T-cell (primary cell): ENCODE measurements around the gene ANKRD39. TPM values are rescaled to one million over a fixed set of nuclear protein-coding genes. Genes with fewer than 3 reads are reported as not detected.

Experiments
- ATAC-seq, 4 experiments: fragments of 200-7000 bp in 3 of 4; fragments of 150-1000 bp in 1 of 4; cut with Tn5 transposase; replicated peaks in 1 of 4; 1 replicate in 3 of 4; 2 replicates in 1 of 4; pipeline ENCODE4 v1.10.0; 2021; ENCODE audit warnings: moderate library complexity in 3 of 4, mild to moderate bottlenecking in 2 of 4, moderate number of reproducible peaks in 1 of 4
- CTCF ChIA-PET, 2 donors: fragments of 300-600 bp; sonication (Branson Sonifier 250); formaldehyde crosslinking; loops; one replicate each; lab custom pipeline; 2022; ENCODE audit warnings: antibody characterized with exemption in 2 of 2; lab: Charles Lee
- POLR2A ChIA-PET, 2 donors: fragments of 300-600 bp; sonication (Branson Sonifier 250); formaldehyde crosslinking; loops; one replicate each; lab custom pipeline; 2022; ENCODE audit warnings: antibody characterized with exemption in 2 of 2; lab: Charles Lee
- DNase-seq, 35 experiments: peaks; one replicate each; pipeline versions ENCODE4 v3.0.0 to v3.0.0-alpha.2; 2013 to 2023
- H3K27ac ChIP-seq: one replicate; pipeline ENCODE4 v1.5.1; 2013; ENCODE audit warnings: low read length
- H3K27me3 ChIP-seq, 2 experiments: replicated peaks in 1 of 2; 1 replicate in 1 of 2; 2 replicates in 1 of 2; pipeline versions ENCODE4 v1.6.1 to v1.7.0; 2013; ENCODE audit warnings: low read length in 1 of 2, mixed read lengths in 1 of 2; ENCODE audit not compliant: control insufficient read depth in 2 of 2, insufficient read depth in 2 of 2; ENCODE audit errors: extremely low read depth in 1 of 2
- H3K36me3 ChIP-seq, 2 donors: 1 replicate in 1 of 2; 2 replicates in 1 of 2; pipeline versions ENCODE4 v1.6.1 to v1.7.0; 2013; ENCODE audit warnings: low read length in 1 of 2; ENCODE audit not compliant: control insufficient read depth in 2 of 2, insufficient read depth in 1 of 2; ENCODE audit errors: extremely low read depth in 1 of 2
- H3K4me1 ChIP-seq, 2 experiments: 1 replicate in 1 of 2; 2 replicates in 1 of 2; pipeline versions ENCODE4 v1.6.1 to v1.7.0; 2013; ENCODE audit warnings: low read length in 2 of 2, mixed read lengths in 1 of 2; ENCODE audit not compliant: insufficient read depth in 2 of 2, control insufficient read depth in 1 of 2; ENCODE audit errors: extremely low read depth in 1 of 2
- H3K4me3 ChIP-seq, 2 donors: 1 replicate in 1 of 2; 2 replicates in 1 of 2; pipeline versions ENCODE4 v1.5.1 to v1.7.0; 2013; ENCODE audit warnings: mild to moderate bottlenecking in 2 of 2, low read length in 1 of 2, moderate library complexity in 1 of 2; ENCODE audit not compliant: control insufficient read depth in 1 of 2; ENCODE audit errors: extremely low read depth in 1 of 2
- H3K9me3 ChIP-seq: 2 replicates; pipeline ENCODE4 v1.7.0; 2013
- H3K27ac Mint-ChIP-seq, 2 donors: one replicate each; pipeline ENCODE4 v1.8.0; 2020 to 2021; ENCODE audit warnings: mild to moderate bottlenecking in 2 of 2, mixed read lengths in 2 of 2
- H3K27me3 Mint-ChIP-seq, 2 donors: one replicate each; pipeline ENCODE4 v1.8.0; 2021 to 2022; ENCODE audit warnings: mixed read lengths in 2 of 2
- H3K36me3 Mint-ChIP-seq: one replicate; pipeline ENCODE4 v1.8.0; 2021; ENCODE audit warnings: mixed read lengths
- H3K4me1 Mint-ChIP-seq, 3 donors: one replicate each; pipeline ENCODE4 v1.8.0; 2020 to 2022; ENCODE audit warnings: mixed read lengths in 3 of 3, mild to moderate bottlenecking in 1 of 3
- H3K4me3 Mint-ChIP-seq, 3 donors: one replicate each; pipeline ENCODE4 v1.8.0; 2020 to 2022; ENCODE audit warnings: mild to moderate bottlenecking in 3 of 3, mixed read lengths in 3 of 3, moderate library complexity in 3 of 3
- H3K9me3 Mint-ChIP-seq, 3 donors: one replicate each; pipeline ENCODE4 v1.8.0; 2020 to 2022; ENCODE audit warnings: mixed read lengths in 3 of 3
- WGBS: methylation state at CpG from one replicate; pipeline ENCODE4 v1.1.5; 2013; ENCODE audit warnings: missing lambda C conversion rate; ENCODE audit not compliant: insufficient coverage; 5-methylcytosine and 5-hydroxymethylcytosine counted together
- total RNA-seq, 35 experiments: library from RNA in 6 of 35; stranded (reverse) in 6 of 35; fragments of 120-200 nt in 1 of 35; gene quantifications; one replicate each; pipeline versions ENCODE4 v1.2.1 to v1.2.4 and lab custom pipeline; 2013 to 2026

The ANKRD39 gene
- total RNA-seq, 5 donors from 2014 or later (not counting 1 experiment from before 2014, with no cell fraction given) = 16.9 to 25.0 (median 19.2) TPM

DNA sequence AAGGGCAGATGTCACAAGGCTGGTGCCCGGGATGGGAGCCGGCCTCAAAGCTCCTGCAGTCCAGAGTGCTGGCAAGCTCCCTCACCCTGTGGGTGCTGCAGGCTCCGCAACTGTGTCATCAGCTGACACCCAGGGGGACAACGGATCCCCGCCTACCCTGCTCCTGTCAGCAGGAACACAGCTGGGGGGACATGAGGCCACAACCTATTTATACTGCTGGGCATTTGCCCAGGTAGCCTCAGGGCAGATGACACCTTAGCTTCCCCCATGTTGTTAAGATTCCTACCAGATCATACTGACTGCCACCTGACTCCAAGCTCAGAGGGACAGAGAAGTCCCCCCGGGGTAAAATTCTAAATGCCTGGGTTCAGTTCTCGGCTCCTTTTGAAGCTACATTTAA lies 15.2 kb downstream of the ANKRD39 start:
- H3K27ac ChIP-seq = no peak overlapping the region
- Mint-ChIP-seq H3K27ac (no peak overlapping the region), H3K36me3 (peaks cover 6% of the 10 kb centered on the region), H3K4me3 (no peak overlapping the region), H3K4me1 (peaks cover 18 to 27% (median 26%) of the 10 kb centered on the region in 3 donors), H3K9me3 (no peaks in the 10 kb centered on the region), H3K27me3 (no peaks in the 10 kb centered on the region)
- H3K27me3 ChIP-seq = no peaks in the 10 kb centered on the region
- ATAC-seq (no peak), DNase-seq (no peak)
- H3K4me3 ChIP-seq = no peak overlapping the region
- H3K4me1 ChIP-seq = peaks cover 8 to 26% of the 10 kb centered on the region in 2 experiments
- ChIA-PET CTCF (interaction anchor here in 1 of 2 donors (1.6 kb wide), 1 partner anchor 109 kb away, joined by 5 read pairs; no protein-coding TSS in a partner anchor), POLR2A (interaction anchor here in 1 of 2 donors (0.5 kb wide), 1 partner anchor 315 kb away, joined by 3 read pairs; no protein-coding TSS in a partner anchor)
- WGBS = 98% methylated on average over 5 of the region's 7 CpGs
- H3K9me3 ChIP-seq = no peaks in the 10 kb centered on the region
- peaks cover 3 to 16% of the 10 kb centered on the region in 2 donors for H3K36me3 ChIP-seq

- POLR2A ChIA-PET = no interaction called here
- Histone ChIP-seq H3K36me3 (peaks cover 0 to 16% of the 10 kb centered on the region in 2 donors), H3K27me3 (no peaks in the 10 kb centered on the region), H3K4me1 (peaks cover 8 to 26% of the 10 kb centered on the region in 2 experiments), H3K27ac (no peak overlapping the region), H3K9me3 (no peaks in the 10 kb centered on the region), H3K4me3 (no peak overlapping the region)
- Mint-ChIP-seq H3K27me3 (no peaks in the 10 kb centered on the region), H3K4me3 (no peak overlapping the region), H3K9me3 (no peaks in the 10 kb centered on the region), H3K27ac (no peak overlapping the region), H3K4me1 (peaks cover 23 to 28% (median 26%) of the 10 kb centered on the region in 3 donors), H3K36me3 (peaks cover 2% of the 10 kb centered on the region)
- 93% methylated on average over 13 of the region's 16 CpGs for WGBS
- DNase-seq (no peak), ATAC-seq (no peak)
- CTCF ChIA-PET = interaction anchor here in 1 of 2 donors (1.6 kb wide), 1 partner anchor 109 kb away, joined by 5 read pairs; no protein-coding TSS in a partner anchor
Measured at GRCh38 chr2:96841701-96842495, 15.9 kb downstream of the ANKRD39 start.

DNA sequence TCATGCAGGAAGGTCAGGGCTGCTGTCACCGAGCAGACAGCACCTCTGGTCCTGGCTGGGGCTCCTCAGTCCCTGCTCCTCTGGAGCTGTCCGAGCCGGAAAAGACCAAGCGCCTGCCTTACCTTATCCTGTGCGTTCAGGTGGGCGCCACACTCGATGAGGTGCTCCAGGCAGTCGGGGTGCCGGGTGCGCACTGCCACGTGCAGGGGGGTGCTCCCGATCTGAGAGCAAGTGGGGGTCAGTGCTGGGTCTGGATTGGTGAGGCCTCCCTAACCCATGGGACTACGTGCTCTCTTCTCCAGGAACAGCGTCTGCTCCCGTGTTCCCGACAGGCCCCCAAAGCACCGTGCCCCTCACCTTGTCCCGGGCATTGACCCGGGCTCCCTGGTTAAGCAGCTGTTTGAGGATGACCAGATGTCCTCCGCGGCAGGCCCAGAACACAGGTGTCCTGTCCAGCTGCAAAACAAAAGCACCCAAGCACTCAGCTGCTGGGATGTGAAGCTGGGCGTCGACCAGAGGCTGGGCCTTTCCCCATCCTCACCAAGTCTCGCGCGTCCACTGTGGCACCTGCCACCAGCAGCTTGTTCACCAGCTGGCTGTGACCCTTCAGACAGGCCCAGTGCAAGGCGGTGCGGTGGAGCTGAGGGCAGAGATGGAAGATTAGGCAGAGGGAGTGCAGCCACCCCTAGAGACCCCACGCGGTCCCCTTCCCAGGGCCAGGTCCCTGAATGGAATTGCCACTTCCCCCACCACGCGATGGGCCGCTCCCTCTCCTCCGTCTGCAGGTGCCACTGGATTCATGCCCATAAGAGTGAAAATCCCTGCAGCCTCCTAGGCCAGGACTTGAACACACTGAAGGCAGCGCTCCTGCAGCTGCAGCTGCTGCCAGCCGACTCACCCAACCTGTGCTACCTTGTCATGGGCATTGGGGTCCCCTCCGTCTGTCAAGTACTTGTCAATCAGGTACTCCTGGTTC lies 17.7 kb downstream of the ANKRD39 start:
- POLR2A ChIA-PET = interaction anchor here in 1 of 2 donors (0.7 kb wide), 1 partner anchor 254 kb away, joined by 3 read pairs; no protein-coding TSS in a partner anchor
- peak overlapping the region; percentile 4 to 68 (median 58) for H3K4me3 Mint-ChIP-seq
- no peaks in the 10 kb centered on the region for H3K9me3 Mint-ChIP-seq
- CTCF ChIA-PET = interaction anchor here in 1 of 2 donors (1.2 kb wide), 1 partner anchor 17 kb away, joined by 3 read pairs; no protein-coding TSS in a partner anchor
- Histone ChIP-seq H3K4me3 (peak overlapping the region; percentile 41 to 44), H3K36me3 (peaks cover 0 to 10% of the 10 kb centered on the region in 2 donors), H3K9me3 (no peaks in the 10 kb centered on the region), H3K4me1 (peaks cover 8 to 26% of the 10 kb centered on the region in 2 experiments), H3K27me3 (no peaks in the 10 kb centered on the region), H3K27ac (no peak overlapping the region)
- H3K4me1 Mint-ChIP-seq = peaks cover 23 to 28% (median 26%) of the 10 kb centered on the region in 3 donors
- peak overlapping the region; percentile 11 to 52 for H3K27ac Mint-ChIP-seq
- no peak for DNase-seq
- ATAC-seq = no peak
- 91% methylated on average over 18 of the region's 37 CpGs for WGBS
- H3K27me3 Mint-ChIP-seq = no peaks in the 10 kb centered on the region
- no peaks in the 10 kb centered on the region for H3K36me3 Mint-ChIP-seq

DNA sequence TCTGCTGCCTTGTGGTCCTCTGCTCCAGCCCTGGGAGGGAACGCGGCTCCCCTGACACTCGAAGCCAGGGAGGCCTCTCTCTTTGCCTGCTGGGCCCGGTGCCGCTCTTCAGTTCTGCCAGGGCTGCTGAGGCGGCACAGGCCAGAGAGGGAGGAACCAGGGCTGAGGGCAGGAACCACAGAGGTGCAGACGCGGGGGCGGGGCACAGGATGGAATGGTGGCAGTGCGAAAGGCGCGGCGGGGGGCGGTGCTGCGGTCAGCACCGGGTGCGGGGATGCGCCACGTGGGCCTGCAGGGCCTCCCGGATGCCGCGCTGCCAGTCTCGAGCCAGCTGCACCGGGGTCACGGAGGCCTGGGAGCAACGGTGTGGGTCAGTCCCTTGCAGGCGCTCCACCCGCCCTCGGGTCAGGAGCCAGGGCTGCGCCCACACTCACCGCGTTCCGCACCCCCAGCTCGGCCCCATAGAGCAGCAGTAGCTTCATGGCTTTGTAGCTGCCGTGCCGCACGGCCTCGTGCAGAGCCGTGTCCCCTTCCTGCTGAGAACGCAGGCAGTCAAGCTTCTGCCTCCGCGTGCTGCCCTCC lies 18.4 kb downstream of the ANKRD39 start:
- CTCF ChIA-PET = interaction anchor here in 1 of 2 donors (1.2 kb wide), 1 partner anchor 17 kb away, joined by 3 read pairs; no protein-coding TSS in a partner anchor
- H3K27me3 Mint-ChIP-seq = no peaks in the 10 kb centered on the region
- WGBS = 6% methylated on average over 42 of the region's 42 CpGs

DNA sequence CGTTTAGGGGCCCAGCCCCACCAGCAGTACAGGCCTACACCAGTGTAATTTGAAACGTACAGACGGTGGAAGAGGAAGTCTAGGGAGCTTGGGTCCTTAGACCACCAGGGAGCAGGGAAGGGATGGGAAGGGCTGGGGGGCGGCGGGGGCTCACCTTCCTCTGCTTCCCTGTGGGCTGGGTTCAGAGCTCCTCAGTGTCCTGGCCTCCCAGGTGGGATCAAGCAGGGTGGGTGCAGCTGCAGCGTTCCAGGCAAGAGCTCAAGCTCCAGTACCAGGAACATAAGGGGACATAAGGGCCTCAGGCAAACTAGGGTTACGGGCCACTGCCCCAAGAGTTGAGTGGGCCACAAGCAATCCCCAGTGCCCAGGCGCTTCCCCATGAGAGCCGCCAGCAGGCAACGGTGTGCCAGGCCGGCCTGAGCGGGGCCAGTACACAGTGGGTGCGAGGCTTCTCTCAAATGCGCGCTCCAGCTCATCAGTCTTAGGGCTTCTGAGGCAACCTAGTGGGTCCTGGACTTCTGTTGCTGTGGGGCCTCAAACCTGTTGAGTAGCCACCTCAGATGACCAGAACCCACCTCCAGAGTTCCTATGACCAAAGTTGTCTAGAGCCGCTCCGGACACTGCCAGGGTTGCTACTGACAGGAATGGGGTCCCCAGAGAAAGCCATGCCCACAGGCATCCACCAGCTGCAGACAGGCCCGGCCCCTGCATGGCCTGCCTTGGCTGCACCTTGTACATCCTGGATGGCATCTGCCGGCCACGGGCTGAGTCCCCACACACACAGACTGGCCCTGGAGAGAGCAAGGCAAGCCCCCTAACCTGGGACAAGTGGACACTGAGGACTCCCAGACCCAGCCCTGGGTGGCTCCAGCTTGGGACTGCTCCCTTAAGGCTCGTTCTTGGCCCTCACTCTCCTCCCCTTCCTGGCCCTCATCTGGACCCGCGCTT lies 19.2 kb downstream of the ANKRD39 start:
- H3K27ac Mint-ChIP-seq = peak overlapping the region; percentile 82 to 83
- H3K4me3 Mint-ChIP-seq = peak overlapping the region; percentile 28 to 68 (median 62)
- Histone ChIP-seq H3K36me3 (peaks cover 0 to 17% of the 10 kb centered on the region in 2 donors), H3K9me3 (no peaks in the 10 kb centered on the region), H3K4me1 (peaks cover 8 to 26% of the 10 kb centered on the region in 2 experiments), H3K27ac (peak overlapping the region; percentile 52), H3K27me3 (no peaks in the 10 kb centered on the region), H3K4me3 (peak overlapping the region; percentile 41 to 44)
- peaks cover 5% of the 10 kb centered on the region for H3K36me3 Mint-ChIP-seq
- DNase-seq = no peak
- ChIA-PET POLR2A (interaction anchor here in 1 of 2 donors (0.5 to 0.7 kb wide), 2 partner anchors 30 to 256 kb away, joined by 3 read pairs; no protein-coding TSS in a partner anchor), CTCF (interaction anchor here in 1 of 2 donors (1.2 kb wide), 1 partner anchor 18 kb away, joined by 3 read pairs; no protein-coding TSS in a partner anchor)
- peak in 2 of 4 experiments; percentile 3 to 6 for ATAC-seq
- WGBS = 83% methylated on average over 23 of the region's 23 CpGs
- no peaks in the 10 kb centered on the region for H3K9me3 Mint-ChIP-seq
- peaks cover 23 to 28% (median 26%) of the 10 kb centered on the region in 3 donors for H3K4me1 Mint-ChIP-seq
- no peaks in the 10 kb centered on the region for H3K27me3 Mint-ChIP-seq

More for the DNA sequence above, 18.4 kb downstream of the ANKRD39 start:
- Histone ChIP-seq H3K4me1 (peaks cover 8 to 26% of the 10 kb centered on the region in 2 experiments), H3K36me3 (peaks cover 0 to 16% of the 10 kb centered on the region in 2 donors), H3K27me3 (no peaks in the 10 kb centered on the region), H3K27ac (peak overlapping the region; percentile 52), H3K9me3 (no peaks in the 10 kb centered on the region), H3K4me3 (peak overlapping the region; percentile 41 to 44)
- peak overlapping the region; percentile 82 to 83 for H3K27ac Mint-ChIP-seq
- peaks cover 23 to 28% (median 26%) of the 10 kb centered on the region in 3 donors for H3K4me1 Mint-ChIP-seq
- DNase-seq (peak; percentile 70 to 90 (median 83)), ATAC-seq (peak; percentile 95 to 98 (median 96))
- H3K4me3 Mint-ChIP-seq = peak overlapping the region; percentile 28 to 68 (median 62)
- H3K9me3 Mint-ChIP-seq = no peaks in the 10 kb centered on the region
- peaks cover 4% of the 10 kb centered on the region for H3K36me3 Mint-ChIP-seq
- POLR2A ChIA-PET = interaction anchor here in 1 of 2 donors (0.7 kb wide), 1 partner anchor 255 kb away, joined by 3 read pairs; no protein-coding TSS in a partner anchor
